SK-N-SH (cell line): ENCODE measurements around the gene RRP7A. TPM values are rescaled to one million over a fixed set of nuclear protein-coding genes. Genes with fewer than 3 reads are reported as not detected.
"Not testable (repeated sequence)": the region's sequence is repeated elsewhere in the genome, so short reads cannot be mapped to it uniquely, and the experiment has no call there.

Experiments used
- CTCF ChIA-PET: fragments of 300-600, 350-600 bp; formaldehyde crosslinking; extraction: SDS; loops from one replicate; lab custom pipeline; 2021; lab: Yijun Ruan, JAX
- POLR2A ChIA-PET: fragments of 350-600 bp; sonication (Branson Sonifier 250); formaldehyde crosslinking; extraction: SDS; loops from one replicate; lab custom pipeline; 2020; ENCODE audit warnings: antibody characterized with exemption, inconsistent platforms; lab: Yijun Ruan, JAX
- DNase-seq: peaks from one replicate; pipeline ENCODE4 v3.0.0; 2012
- H2AFZ ChIP-seq: fragments of 200-600 bp; sonication (generic); 2 replicates; pipeline ENCODE4 v1.8.1; 2016; ENCODE audit warnings: antibody characterized with exemption, mild to moderate bottlenecking, low read depth
- H3F3A ChIP-seq: fragments of 200-600 bp; sonication (generic); replicated peaks from 2 replicates; pipeline ENCODE3; 2016; ENCODE audit warnings: antibody characterized with exemption, mild to moderate bottlenecking; ENCODE audit not compliant: insufficient read depth
- H3K27ac ChIP-seq, 2 experiments: fragments of 200-500 bp in 1 of 2; fragments of 200-600 bp in 1 of 2; sonication (Bioruptor generic) in 1 of 2; sonication (generic), shearing (Covaris generic) in 1 of 2; 2 replicates each; pipeline versions ENCODE4 v1.5.1 to v1.6.1; 2014 to 2016; ENCODE audit warnings: low read depth in 2 of 2, inconsistent platforms in 1 of 2, low read length in 1 of 2, mild to moderate bottlenecking in 1 of 2, mixed read lengths in 1 of 2
- H3K27me3 ChIP-seq: fragments of 200-600 bp; sonication (generic), shearing (Covaris generic); 2 replicates; pipeline ENCODE4 v1.6.1; 2016; ENCODE audit warnings: mixed run types; ENCODE audit not compliant: insufficient read depth
- H3K36me3 ChIP-seq, 2 experiments: fragments of 200-500 bp in 1 of 2; fragments of 200-600 bp in 1 of 2; sonication (Bioruptor generic) in 1 of 2; sonication (generic) in 1 of 2; replicated peaks in 1 of 2; 2 replicates each; pipeline versions ENCODE3 to v1.5.1; 2014 to 2016; ENCODE audit warnings: low read length in 1 of 2, mild to moderate bottlenecking in 1 of 2; ENCODE audit not compliant: insufficient read depth in 2 of 2, control insufficient read depth in 1 of 2
- H3K4me1 ChIP-seq, 2 experiments: fragments of 200-500 bp in 1 of 2; fragments of 200-600 bp in 1 of 2; sonication (Bioruptor generic) in 1 of 2; sonication (generic), shearing (Covaris generic) in 1 of 2; 2 replicates each; pipeline versions ENCODE4 v1.5.1 to v1.6.1; 2014 to 2016; ENCODE audit warnings: low read depth in 1 of 2, low read length in 1 of 2, mixed run types in 1 of 2; ENCODE audit not compliant: insufficient read depth in 2 of 2, control insufficient read depth in 1 of 2
- H3K4me2 ChIP-seq: fragments of 200-600 bp; sonication (generic), shearing (Covaris generic); 2 replicates; pipeline ENCODE4 v1.6.1; 2017; ENCODE audit warnings: mixed run types
- H3K4me3 ChIP-seq, 2 experiments: fragments of 200-500 bp in 1 of 2; fragments of 200-600 bp in 1 of 2; sonication (Bioruptor generic) in 1 of 2; sonication (generic), shearing (Covaris generic) in 1 of 2; 2 replicates each; pipeline versions ENCODE4 v1.5.1 to v1.8.1; 2014 to 2016; ENCODE audit warnings: low read depth in 2 of 2, inconsistent platforms in 1 of 2, low read length in 1 of 2, mild to moderate bottlenecking in 1 of 2, mixed read lengths in 1 of 2, moderate library complexity in 1 of 2
- H3K79me2 ChIP-seq: fragments of 200-600 bp; sonication (generic); 2 replicates; pipeline ENCODE4 v1.8.1; 2017; ENCODE audit warnings: mild to moderate bottlenecking; ENCODE audit not compliant: insufficient read depth
- H3K9ac ChIP-seq: fragments of 200-600 bp; sonication (generic); 2 replicates; pipeline ENCODE4 v1.6.1; 2017; ENCODE audit warnings: mixed run types
- H3K9me2 ChIP-seq: fragments of 200-600 bp; sonication (generic); 2 replicates; pipeline ENCODE4 v1.6.1; 2017; ENCODE audit warnings: mixed run types
- H3K9me3 ChIP-seq: fragments of 200-600 bp; sonication (generic); 2 replicates; pipeline ENCODE4 v1.6.1; 2017; ENCODE audit warnings: mixed run types, mild to moderate bottlenecking, moderate library complexity
- H4K20me1 ChIP-seq: fragments of 200-600 bp; sonication (generic); 2 replicates; pipeline ENCODE4 v1.6.1; 2017; ENCODE audit warnings: mild to moderate bottlenecking, mixed run types; ENCODE audit not compliant: insufficient read depth
- CHD2 ChIP-seq: fragments of 150-350 bp; IDR thresholded peaks from 2 replicates; pipeline ENCODE4 v1.6.1; 2018; ENCODE audit warnings: low read length; ENCODE audit not compliant: partially characterized antibody
- ELF1 ChIP-seq: IDR thresholded peaks from 2 replicates; pipeline ENCODE4 v1.4.0; 2012
- EP300 ChIP-seq, 2 experiments: IDR thresholded peaks; 2 replicates each; pipeline versions ENCODE4 v1.4.0 to v1.6.1; 2012; ENCODE audit warnings: borderline replicate concordance in 1 of 2, low read depth in 1 of 2, low read length in 1 of 2
- EZH2phosphoT487 ChIP-seq: fragments of 200-600 bp; sonication (generic); IDR thresholded peaks from 2 replicates; pipeline ENCODE4 v1.6.1; 2017; ENCODE audit warnings: low read depth, mixed run types, mild to moderate bottlenecking, antibody characterized with exemption, moderate library complexity, borderline replicate concordance
- FOXM1 ChIP-seq: IDR thresholded peaks from 2 replicates; pipeline ENCODE4 v1.4.0; 2012; ENCODE audit warnings: low read depth, mild to moderate bottlenecking
- GATA2 ChIP-seq: sonication (generic); formaldehyde crosslinking; IDR thresholded peaks from 2 replicates; pipeline ENCODE4 v1.5.0; 2020; ENCODE audit warnings: mild to moderate bottlenecking, missing genetic modification reagents
- MXI1 ChIP-seq: IDR thresholded peaks from 2 replicates; pipeline ENCODE4 v1.6.1; 2012; ENCODE audit warnings: mild to moderate bottlenecking, low read depth, low read length, improper control_type of control experiment
- NRF1 ChIP-seq: IDR thresholded peaks from 2 replicates; pipeline ENCODE4 v1.6.1; 2012; ENCODE audit warnings: low read depth, mild to moderate bottlenecking, low read length
- RAD21 ChIP-seq: IDR thresholded peaks from 2 replicates; pipeline ENCODE4 v1.6.1; 2012; ENCODE audit warnings: mild to moderate bottlenecking, low read length
- TAF1 ChIP-seq: IDR thresholded peaks from 2 replicates; pipeline ENCODE4 v1.6.1; 2012; ENCODE audit warnings: low read depth, mild to moderate bottlenecking, low read length, moderate library complexity, borderline replicate concordance
- WGBS: methylation state at CpG from one replicate; pipeline ENCODE4 v1.1.6; 2017; ENCODE audit warnings: low lambda C conversion rate; 5-methylcytosine and 5-hydroxymethylcytosine counted together
- polyA plus RNA-seq, 3 experiments: library from polyadenylated mRNA; depleted of rRNA; stranded (reverse); fragments of >200 nt; gene quantifications; 2 replicates each; pipeline ENCODE4 v1.2.3, GENCODE V29; 2012
- TF ChIP-seq, protein P1 (sequence below): IDR thresholded peaks from 2 replicates; pipeline ENCODE4; 2012
- TF ChIP-seq, protein P2 (sequence below): IDR thresholded peaks from 2 replicates; pipeline ENCODE4 v1.6.1; 2012; ENCODE audit warnings: mild to moderate bottlenecking, low read depth, low read length, moderate library complexity
- TF ChIP-seq, protein P3 (sequence below): IDR thresholded peaks from 2 replicates; pipeline ENCODE4 v1.4.0; 2012; ENCODE audit warnings: low read depth, borderline replicate concordance
- TF ChIP-seq, protein P4 (sequence below): fragments of 150-350 bp; IDR thresholded peaks from 2 replicates; pipeline ENCODE4 v1.6.1; 2016; ENCODE audit warnings: mild to moderate bottlenecking, low read depth, low read length
- TF ChIP-seq, protein P5 (sequence below): fragments of 150-350 bp; IDR thresholded peaks from 2 replicates; pipeline ENCODE4 v1.6.1; 2017; ENCODE audit warnings: antibody characterized with exemption, low read length, low read depth, borderline replicate concordance

Gene RRP7A
- polyA plus RNA-seq, 1 of the 3 experiments (the other 2 are of a cell fraction) = 17.6 TPM

DNA sequence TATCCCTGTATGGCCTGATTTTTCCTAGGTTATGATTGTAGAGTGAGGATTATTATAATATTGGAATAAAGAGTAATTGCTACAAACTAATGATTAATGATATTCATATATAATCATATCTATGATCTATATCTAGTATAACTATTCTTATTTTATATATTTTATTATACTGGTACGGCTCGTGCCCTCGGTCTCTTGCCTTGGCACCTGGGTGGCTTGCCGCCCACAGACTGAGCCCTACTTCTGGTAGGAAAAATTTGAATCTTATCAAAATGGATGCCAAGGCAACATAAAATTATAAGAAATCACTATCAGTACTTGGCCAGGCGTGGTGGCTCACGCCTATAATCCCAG, 32.7 kb upstream of the RRP7A start:
- H3K9me3 ChIP-seq, H4K20me1 ChIP-seq, H2AFZ ChIP-seq, H3K4me3 ChIP-seq, H3K27me3 ChIP-seq, DNase-seq, POLR2A ChIA-PET, H3K27ac ChIP-seq, H3K4me1 ChIP-seq, H3K36me3 ChIP-seq, H3F3A ChIP-seq, CTCF ChIA-PET, H3K4me2 ChIP-seq, H3K9me2 ChIP-seq, H3K9ac ChIP-seq, H3K79me2 ChIP-seq: not testable (repeated sequence)
- WGBS = 91% methylated on average over 6 of the region's 6 CpGs

DNA sequence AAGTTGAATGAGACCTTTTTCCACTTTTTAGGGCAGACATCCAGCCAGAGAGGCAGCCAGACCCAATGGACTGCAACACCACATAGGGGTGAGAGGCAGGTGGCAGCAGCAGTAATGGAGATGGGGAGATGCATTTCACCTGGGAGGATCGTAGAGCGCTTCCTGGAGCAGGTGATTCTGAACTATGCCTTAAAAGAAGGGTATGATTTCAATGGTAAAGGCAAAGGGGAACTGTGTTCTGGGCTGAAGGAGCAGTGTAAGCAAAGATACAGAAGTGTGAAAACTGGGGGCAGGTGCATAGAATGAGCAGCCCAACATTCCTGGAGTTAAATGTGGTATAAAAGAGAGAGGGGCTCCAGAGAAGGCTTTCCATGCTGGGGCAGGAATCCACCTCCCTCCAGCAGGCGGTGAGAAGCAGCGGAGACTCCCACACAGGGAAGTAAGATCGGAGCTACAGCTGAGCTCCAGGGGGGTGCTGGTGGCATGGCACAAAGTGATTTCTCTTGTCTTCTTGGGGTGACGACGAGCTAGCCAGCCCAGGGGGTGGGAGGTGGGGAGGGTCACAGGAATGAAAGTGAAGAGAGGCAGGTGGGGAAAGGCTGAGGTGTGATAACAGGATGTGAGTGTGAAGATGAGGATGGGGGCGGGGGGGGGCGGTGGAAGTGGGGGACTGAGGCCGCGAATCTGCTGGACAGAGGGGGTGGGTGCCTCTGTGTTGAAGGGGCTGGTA, 29.9 kb upstream of the RRP7A start:
- no peak overlapping the region for H2AFZ ChIP-seq
- ChIA-PET POLR2A (no interaction called here), CTCF (no interaction called here)
- WGBS = 86% methylated on average over 11 of the region's 11 CpGs
- DNase-seq = no peak
- no peak overlapping the region for H3K4me2 ChIP-seq
- H3K36me3 ChIP-seq = no peaks in the 10 kb centered on the region
- no peaks in the 10 kb centered on the region for H3K9me3 ChIP-seq
- no peaks in the 10 kb centered on the region; a peak in 1 of 4 replicates for H3K4me1 ChIP-seq
- no peaks in the 10 kb centered on the region for H3K79me2 ChIP-seq
- H3K4me3 ChIP-seq = no peak overlapping the region
- no peak overlapping the region for H3K9ac ChIP-seq
- no peak overlapping the region for H3K27ac ChIP-seq
- H3F3A ChIP-seq = no peaks in the 10 kb centered on the region
- no peaks in the 10 kb centered on the region for H3K27me3 ChIP-seq
- no peaks in the 10 kb centered on the region for H3K9me2 ChIP-seq
- H4K20me1 ChIP-seq = no peaks in the 10 kb centered on the region
- TF ChIP-seq GATA2 (CRISPR knock-in tag) = no peak
- no peak for TF ChIP-seq RAD21
- TF ChIP-seq, protein P1, sequence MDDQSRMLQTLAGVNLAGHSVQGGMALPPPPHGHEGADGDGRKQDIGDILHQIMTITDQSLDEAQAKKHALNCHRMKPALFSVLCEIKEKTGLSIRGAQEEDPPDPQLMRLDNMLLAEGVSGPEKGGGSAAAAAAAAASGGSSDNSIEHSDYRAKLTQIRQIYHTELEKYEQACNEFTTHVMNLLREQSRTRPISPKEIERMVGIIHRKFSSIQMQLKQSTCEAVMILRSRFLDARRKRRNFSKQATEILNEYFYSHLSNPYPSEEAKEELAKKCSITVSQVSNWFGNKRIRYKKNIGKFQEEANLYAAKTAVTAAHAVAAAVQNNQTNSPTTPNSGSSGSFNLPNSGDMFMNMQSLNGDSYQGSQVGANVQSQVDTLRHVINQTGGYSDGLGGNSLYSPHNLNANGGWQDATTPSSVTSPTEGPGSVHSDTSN = no peak
- TF ChIP-seq, protein P2, sequence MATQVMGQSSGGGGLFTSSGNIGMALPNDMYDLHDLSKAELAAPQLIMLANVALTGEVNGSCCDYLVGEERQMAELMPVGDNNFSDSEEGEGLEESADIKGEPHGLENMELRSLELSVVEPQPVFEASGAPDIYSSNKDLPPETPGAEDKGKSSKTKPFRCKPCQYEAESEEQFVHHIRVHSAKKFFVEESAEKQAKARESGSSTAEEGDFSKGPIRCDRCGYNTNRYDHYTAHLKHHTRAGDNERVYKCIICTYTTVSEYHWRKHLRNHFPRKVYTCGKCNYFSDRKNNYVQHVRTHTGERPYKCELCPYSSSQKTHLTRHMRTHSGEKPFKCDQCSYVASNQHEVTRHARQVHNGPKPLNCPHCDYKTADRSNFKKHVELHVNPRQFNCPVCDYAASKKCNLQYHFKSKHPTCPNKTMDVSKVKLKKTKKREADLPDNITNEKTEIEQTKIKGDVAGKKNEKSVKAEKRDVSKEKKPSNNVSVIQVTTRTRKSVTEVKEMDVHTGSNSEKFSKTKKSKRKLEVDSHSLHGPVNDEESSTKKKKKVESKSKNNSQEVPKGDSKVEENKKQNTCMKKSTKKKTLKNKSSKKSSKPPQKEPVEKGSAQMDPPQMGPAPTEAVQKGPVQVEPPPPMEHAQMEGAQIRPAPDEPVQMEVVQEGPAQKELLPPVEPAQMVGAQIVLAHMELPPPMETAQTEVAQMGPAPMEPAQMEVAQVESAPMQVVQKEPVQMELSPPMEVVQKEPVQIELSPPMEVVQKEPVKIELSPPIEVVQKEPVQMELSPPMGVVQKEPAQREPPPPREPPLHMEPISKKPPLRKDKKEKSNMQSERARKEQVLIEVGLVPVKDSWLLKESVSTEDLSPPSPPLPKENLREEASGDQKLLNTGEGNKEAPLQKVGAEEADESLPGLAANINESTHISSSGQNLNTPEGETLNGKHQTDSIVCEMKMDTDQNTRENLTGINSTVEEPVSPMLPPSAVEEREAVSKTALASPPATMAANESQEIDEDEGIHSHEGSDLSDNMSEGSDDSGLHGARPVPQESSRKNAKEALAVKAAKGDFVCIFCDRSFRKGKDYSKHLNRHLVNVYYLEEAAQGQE = no peak
- TF ChIP-seq, protein P3, sequence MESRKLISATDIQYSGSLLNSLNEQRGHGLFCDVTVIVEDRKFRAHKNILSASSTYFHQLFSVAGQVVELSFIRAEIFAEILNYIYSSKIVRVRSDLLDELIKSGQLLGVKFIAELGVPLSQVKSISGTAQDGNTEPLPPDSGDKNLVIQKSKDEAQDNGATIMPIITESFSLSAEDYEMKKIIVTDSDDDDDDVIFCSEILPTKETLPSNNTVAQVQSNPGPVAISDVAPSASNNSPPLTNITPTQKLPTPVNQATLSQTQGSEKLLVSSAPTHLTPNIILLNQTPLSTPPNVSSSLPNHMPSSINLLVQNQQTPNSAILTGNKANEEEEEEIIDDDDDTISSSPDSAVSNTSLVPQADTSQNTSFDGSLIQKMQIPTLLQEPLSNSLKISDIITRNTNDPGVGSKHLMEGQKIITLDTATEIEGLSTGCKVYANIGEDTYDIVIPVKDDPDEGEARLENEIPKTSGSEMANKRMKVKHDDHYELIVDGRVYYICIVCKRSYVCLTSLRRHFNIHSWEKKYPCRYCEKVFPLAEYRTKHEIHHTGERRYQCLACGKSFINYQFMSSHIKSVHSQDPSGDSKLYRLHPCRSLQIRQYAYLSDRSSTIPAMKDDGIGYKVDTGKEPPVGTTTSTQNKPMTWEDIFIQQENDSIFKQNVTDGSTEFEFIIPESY = no peak
- no peak for TF ChIP-seq TAF1
- TF ChIP-seq, protein P4, sequence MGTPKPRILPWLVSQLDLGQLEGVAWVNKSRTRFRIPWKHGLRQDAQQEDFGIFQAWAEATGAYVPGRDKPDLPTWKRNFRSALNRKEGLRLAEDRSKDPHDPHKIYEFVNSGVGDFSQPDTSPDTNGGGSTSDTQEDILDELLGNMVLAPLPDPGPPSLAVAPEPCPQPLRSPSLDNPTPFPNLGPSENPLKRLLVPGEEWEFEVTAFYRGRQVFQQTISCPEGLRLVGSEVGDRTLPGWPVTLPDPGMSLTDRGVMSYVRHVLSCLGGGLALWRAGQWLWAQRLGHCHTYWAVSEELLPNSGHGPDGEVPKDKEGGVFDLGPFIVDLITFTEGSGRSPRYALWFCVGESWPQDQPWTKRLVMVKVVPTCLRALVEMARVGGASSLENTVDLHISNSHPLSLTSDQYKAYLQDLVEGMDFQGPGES = no peak
- no peak for TF ChIP-seq CHD2
- TF ChIP-seq ELF1 = no peak
- TF ChIP-seq, protein P5, sequence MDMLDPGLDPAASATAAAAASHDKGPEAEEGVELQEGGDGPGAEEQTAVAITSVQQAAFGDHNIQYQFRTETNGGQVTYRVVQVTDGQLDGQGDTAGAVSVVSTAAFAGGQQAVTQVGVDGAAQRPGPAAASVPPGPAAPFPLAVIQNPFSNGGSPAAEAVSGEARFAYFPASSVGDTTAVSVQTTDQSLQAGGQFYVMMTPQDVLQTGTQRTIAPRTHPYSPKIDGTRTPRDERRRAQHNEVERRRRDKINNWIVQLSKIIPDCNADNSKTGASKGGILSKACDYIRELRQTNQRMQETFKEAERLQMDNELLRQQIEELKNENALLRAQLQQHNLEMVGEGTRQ = no peak
- no peak for TF ChIP-seq MXI1
- TF ChIP-seq EZH2phosphoT487 = no peak
- TF ChIP-seq NRF1 = no peak
- no peak for TF ChIP-seq FOXM1
- no peak for TF ChIP-seq EP300 (IDR thresholded peaks at IDR 0.05; ENCODE audit: borderline replicate concordance in 1 of 2, low read depth in 1 of 2, low read length in 1 of 2)
